NCI-H2029 (cell line): ENCODE results near the gene NUP93.
"Not testable (repeated sequence)": the region's sequence is repeated elsewhere in the genome, so short reads cannot be mapped to it uniquely, and the experiment has no call there.

Experiments
- DNase-seq: peaks from one replicate; lab custom pipeline; 2025; lab: John Stamatoyannopoulos, UW

NUP93 gene

GRCh38 chr16:56709443-56710040 lies 20.4 kb upstream of the NUP93 start:
- no peak for DNase-seq

- no peak for DNase-seq
Observed at GRCh38 chr16:56710181-56710737, 19.7 kb upstream of the NUP93 start.

- no peak for DNase-seq
Observed at GRCh38 chr16:56711862-56712261, 18.1 kb upstream of the NUP93 start.

- no peak for DNase-seq
Observed at GRCh38 chr16:56713794-56714193, 16.1 kb upstream of the NUP93 start.

GRCh38 chr16:56715126-56715525 lies 14.8 kb upstream of the NUP93 start:
- DNase-seq = no peak

- DNase-seq = no peak
Observed at GRCh38 chr16:56716761-56717160, 13.2 kb upstream of the NUP93 start.

- DNase-seq = not testable (repeated sequence)
Observed at GRCh38 chr16:56717532-56717931, 12.4 kb upstream of the NUP93 start.

- DNase-seq = no peak
Observed at GRCh38 chr16:56722200-56722842, 7.6 kb upstream of the NUP93 start.

GRCh38 chr16:56724191-56724590 lies 5.7 kb upstream of the NUP93 start:
- DNase-seq = no peak

GRCh38 chr16:56726283-56726682 lies 3.6 kb upstream of the NUP93 start:
- DNase-seq = no peak

- DNase-seq = no peak
Observed at GRCh38 chr16:56726926-56727325, 3.0 kb upstream of the NUP93 start.

GRCh38 chr16:56728027-56728426 lies 1.9 kb upstream of the NUP93 start:
- no peak for DNase-seq

- DNase-seq = no peak
Observed at GRCh38 chr16:56728980-56729734, 772 bp upstream of the NUP93 start.

GRCh38 chr16:56732366-56732765 lies 2.4 kb downstream of the NUP93 start:
- no peak for DNase-seq

- no peak for DNase-seq
Observed at GRCh38 chr16:56732832-56733231, 2.9 kb downstream of the NUP93 start.

- no peak for DNase-seq
Observed at GRCh38 chr16:56734429-56734828, 4.5 kb downstream of the NUP93 start.

GRCh38 chr16:56736476-56736875 lies 6.5 kb downstream of the NUP93 start:
- no peak for DNase-seq

GRCh38 chr16:56737539-56737938 lies 7.6 kb downstream of the NUP93 start:
- no peak for DNase-seq

- DNase-seq = no peak
Observed at GRCh38 chr16:56738221-56738620, 8.3 kb downstream of the NUP93 start.

GRCh38 chr16:56739378-56739777 lies 9.4 kb downstream of the NUP93 start:
- not testable (repeated sequence) for DNase-seq

- no peak for DNase-seq
Observed at GRCh38 chr16:56741399-56741798, 11.5 kb downstream of the NUP93 start.

GRCh38 chr16:56742030-56742984 lies 12.4 kb downstream of the NUP93 start:
- no peak for DNase-seq
